Kidney glomerular epithelial cell (primary cell): Measurements from ENCODE around the gene ALK.

Experiments used
- DNase-seq: peaks from one replicate; lab custom pipeline; 2025; lab: John Stamatoyannopoulos, UW

ALK gene

GRCh38 chr2:29650631-29651097 lies 270.7 kb downstream of the ALK start:
- no peak for DNase-seq

GRCh38 chr2:29644949-29645348 lies 276.4 kb downstream of the ALK start:
- DNase-seq: no peak

- DNase-seq: no peak
Observed at GRCh38 chr2:29643196-29643595, 278.2 kb downstream of the ALK start.

GRCh38 chr2:29640360-29640759 lies 281.0 kb downstream of the ALK start:
- no peak for DNase-seq

GRCh38 chr2:29638641-29639040 lies 282.7 kb downstream of the ALK start:
- DNase-seq: no peak

GRCh38 chr2:29634916-29635315 lies 286.5 kb downstream of the ALK start:
- no peak for DNase-seq

GRCh38 chr2:29632018-29632417 lies 289.4 kb downstream of the ALK start:
- no peak for DNase-seq

- no peak for DNase-seq
Observed at GRCh38 chr2:29629495-29629894, 291.9 kb downstream of the ALK start.

GRCh38 chr2:29628862-29629261 lies 292.5 kb downstream of the ALK start:
- DNase-seq: no peak

- DNase-seq: no peak
Observed at GRCh38 chr2:29628108-29628745, 293.2 kb downstream of the ALK start.

GRCh38 chr2:29627279-29627711 lies 294.1 kb downstream of the ALK start:
- no peak for DNase-seq

GRCh38 chr2:29620890-29621289 lies 300.5 kb downstream of the ALK start:
- DNase-seq: no peak

GRCh38 chr2:29619689-29620088 lies 301.7 kb downstream of the ALK start:
- DNase-seq: no peak

- no peak for DNase-seq
Observed at GRCh38 chr2:29618024-29618423, 303.4 kb downstream of the ALK start.

GRCh38 chr2:29617351-29617750 lies 304.0 kb downstream of the ALK start:
- DNase-seq: no peak

- DNase-seq: no peak
Observed at GRCh38 chr2:29616569-29616968, 304.8 kb downstream of the ALK start.

GRCh38 chr2:29615841-29616240 lies 305.5 kb downstream of the ALK start:
- DNase-seq: no peak

GRCh38 chr2:29615183-29615582 lies 306.2 kb downstream of the ALK start:
- no peak for DNase-seq

- no peak for DNase-seq
Observed at GRCh38 chr2:29614295-29614830, 307.0 kb downstream of the ALK start.

GRCh38 chr2:29613792-29614266 lies 307.6 kb downstream of the ALK start:
- no peak for DNase-seq

- no peak for DNase-seq
Observed at GRCh38 chr2:29613067-29613466, 308.3 kb downstream of the ALK start.

- no peak for DNase-seq
Observed at GRCh38 chr2:29612568-29612967, 308.8 kb downstream of the ALK start.

- no peak for DNase-seq
Observed at GRCh38 chr2:29611850-29612249, 309.5 kb downstream of the ALK start.

- DNase-seq: no peak
Observed at GRCh38 chr2:29611261-29611660, 310.1 kb downstream of the ALK start.
